ENCODE results near the gene NELL1.

DNA sequence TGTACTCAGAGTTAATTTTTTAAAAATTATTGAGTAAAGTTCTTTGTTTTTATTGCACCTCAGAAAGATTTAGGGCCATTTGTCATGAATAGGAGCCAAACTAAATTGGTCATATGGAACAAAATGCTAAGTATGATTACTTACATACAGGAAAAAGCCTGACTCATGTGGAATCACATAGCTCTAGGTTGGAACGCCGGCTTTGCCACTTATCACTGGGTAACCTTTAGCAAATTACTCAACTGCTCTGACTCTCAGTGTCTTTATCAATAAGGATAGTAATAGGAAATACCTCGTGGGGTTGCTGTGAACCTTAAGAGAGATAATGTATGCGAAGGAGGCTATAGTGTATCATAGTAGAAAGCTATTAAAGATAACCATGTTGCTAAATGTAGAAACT is 638.5 kb downstream of the NELL1 start:
- TF ChIP-seq, protein P1, sequence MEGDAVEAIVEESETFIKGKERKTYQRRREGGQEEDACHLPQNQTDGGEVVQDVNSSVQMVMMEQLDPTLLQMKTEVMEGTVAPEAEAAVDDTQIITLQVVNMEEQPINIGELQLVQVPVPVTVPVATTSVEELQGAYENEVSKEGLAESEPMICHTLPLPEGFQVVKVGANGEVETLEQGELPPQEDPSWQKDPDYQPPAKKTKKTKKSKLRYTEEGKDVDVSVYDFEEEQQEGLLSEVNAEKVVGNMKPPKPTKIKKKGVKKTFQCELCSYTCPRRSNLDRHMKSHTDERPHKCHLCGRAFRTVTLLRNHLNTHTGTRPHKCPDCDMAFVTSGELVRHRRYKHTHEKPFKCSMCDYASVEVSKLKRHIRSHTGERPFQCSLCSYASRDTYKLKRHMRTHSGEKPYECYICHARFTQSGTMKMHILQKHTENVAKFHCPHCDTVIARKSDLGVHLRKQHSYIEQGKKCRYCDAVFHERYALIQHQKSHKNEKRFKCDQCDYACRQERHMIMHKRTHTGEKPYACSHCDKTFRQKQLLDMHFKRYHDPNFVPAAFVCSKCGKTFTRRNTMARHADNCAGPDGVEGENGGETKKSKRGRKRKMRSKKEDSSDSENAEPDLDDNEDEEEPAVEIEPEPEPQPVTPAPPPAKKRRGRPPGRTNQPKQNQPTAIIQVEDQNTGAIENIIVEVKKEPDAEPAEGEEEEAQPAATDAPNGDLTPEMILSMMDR (IDR thresholded peaks at IDR 0.05) = no peak
- TF ChIP-seq POLR2A (IDR thresholded peaks at IDR 0.05) (no peak), POLR2AphosphoS5 (IDR thresholded peaks at IDR 0.05) (no peak)

Data from upper lobe of left lung (tissue), 4 donors.